ENCODE measurements around the gene PLSCR3.

The PLSCR3 gene

DNA sequence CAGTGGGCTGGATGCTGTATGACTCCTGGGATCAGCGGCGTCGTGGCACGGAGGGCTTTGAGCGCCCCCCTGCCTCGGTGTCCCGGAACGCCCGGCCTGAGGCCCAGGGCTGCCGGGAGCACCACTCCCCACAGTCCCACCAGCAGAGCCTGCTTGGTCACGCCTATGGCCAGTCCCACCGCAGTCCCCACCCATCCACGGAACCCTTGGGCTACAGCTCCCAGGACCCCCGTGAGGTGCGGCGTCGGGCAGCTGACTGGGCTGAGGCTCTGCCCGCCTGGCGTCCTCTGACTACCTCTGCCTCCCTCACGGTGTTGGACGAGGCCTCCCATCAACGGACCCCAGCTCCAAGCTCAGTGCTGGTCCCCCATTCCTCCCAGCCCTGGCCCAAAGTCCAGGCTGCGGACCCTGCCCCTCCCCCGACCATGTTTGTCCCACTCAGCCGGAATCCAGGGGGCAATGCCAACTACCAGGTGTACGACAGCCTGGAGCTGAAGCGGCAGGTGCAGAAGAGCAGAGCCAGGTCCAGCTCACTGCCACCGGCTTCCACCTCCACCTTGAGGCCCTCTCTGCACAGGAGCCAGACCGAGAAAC, 32.7 kb upstream of the PLSCR3 start:
- no peak overlapping the region for H3K4me3 ChIP-seq (ENCODE audit: low read depth, low read length)

DNA sequence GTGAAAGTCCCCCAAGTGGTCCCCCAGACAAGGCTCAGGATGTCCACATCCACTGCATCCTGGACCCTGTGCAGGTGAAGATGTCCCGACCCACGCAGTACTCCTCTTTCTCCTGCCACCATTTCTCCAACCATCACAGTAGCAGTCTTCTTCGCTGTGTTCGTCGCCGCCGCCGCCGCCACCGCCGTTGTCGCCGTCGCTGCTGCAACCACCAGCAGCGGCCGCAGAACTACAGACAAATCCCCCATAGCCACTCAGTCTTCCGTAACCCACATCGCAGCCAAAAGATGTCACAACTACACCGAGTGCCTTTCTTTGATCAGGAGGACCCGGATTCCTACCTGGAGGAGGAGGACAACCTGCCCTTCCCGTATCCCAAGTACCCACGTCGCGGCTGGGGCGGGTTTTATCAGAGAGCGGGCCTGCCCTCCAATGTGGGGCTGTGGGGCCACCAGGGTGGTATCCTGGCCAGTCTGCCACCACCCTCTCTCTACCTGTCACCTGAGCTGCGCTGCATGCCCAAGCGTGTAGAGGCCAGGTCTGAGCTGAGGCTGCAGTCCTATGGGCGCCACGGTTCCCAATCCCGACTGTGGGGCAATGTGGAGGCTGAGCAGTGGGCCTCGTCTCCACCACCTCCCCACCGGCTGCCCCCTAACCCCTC, 32.0 kb upstream of the PLSCR3 start:
- H3K4me3 ChIP-seq (ENCODE audit: low read depth, low read length) = no peak overlapping the region

DNA sequence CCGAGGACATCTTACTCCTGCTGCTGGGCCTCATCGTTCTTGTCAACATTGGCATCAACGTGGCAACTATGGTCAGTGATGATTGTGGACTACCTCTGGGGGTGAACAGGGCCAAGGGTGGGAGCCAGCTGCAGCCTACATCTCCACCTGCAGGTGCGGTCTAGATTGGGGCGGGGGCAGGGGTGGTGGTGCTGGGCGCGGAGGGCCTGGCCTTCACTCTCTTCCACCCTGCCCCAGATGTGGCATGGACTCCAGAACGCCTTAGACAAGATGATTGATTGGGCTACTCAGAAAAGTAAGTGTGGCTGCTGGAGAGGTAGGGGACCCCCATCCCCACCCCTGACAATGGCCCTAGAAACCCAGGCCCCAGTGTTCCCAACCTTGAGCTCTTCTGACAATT, 31.4 kb upstream of the PLSCR3 start:
- H3K4me3 ChIP-seq (ENCODE audit: low read depth, low read length) = no peak overlapping the region

DNA sequence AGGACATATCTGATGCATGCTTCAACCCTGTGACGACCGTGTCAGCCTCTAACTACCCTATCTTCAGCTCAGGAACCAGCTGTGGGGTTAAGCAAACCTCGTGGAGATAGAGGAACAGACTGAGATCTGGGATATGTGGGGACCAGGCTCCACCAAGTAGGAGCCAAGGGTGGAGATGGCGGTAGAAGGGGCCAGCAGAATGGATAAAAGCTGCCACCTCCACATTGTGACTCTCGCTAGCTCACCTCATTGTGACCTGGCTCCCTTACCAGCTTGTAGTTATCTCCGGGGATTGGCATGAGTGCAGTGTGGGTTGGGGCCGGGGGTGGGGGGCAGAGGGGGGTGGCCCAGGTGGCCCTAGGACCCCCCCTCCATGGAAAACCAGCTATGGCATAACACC, 31.0 kb upstream of the PLSCR3 start, which contains the start of gene SPEM2:
TSS of gene SPEM2 (plus strand) at position 301 of the 400 bp plus-strand sequence. CDS start at position 374, 73 bp downstream.
- H3K4me3 ChIP-seq (ENCODE audit: low read depth, low read length) = no peak within 1 kb of the TSS

DNA sequence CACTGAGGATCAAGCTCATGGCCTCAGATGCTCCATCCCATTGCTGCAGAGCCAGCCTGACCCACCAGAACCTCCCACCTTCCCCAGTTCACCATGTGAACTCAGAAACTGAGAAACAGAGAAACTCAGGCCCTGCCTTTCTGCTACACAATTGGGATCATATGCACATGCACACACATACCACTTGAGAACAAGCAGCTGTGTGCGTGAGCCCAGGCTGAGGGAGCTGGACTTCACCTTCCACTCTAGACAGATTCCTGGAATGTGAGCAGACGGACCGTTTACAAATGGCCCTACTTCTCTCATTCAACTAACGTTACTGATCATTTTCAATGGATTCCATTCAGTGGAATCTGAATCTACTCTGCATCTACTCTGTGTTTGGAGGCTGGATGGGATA, 29.4 kb upstream of the PLSCR3 start:
- H3K4me3 ChIP-seq (ENCODE audit: low read depth, low read length) = no peak overlapping the region

DNA sequence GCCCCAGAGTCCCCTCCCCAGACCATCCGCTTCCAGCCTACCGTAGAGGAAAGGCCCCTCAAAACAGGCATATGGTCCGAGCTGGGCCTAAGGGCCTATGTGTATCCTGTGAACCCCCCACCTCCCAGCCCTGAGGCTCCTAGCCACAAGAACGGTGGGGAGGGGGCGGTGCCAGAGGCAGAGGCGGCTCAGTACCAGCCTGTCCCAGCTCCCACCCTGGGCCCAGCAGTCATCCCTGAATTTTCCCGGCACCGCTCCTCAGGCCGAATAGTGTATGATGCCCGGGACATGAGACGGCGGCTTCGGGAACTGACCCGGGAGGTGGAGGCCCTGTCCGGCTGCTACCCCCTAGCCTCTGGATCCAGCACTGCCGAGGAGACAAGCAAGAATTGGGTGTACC, 26.9 kb upstream of the PLSCR3 start:
- H3K4me3 ChIP-seq (ENCODE audit: low read depth, low read length) = no peak overlapping the region

DNA sequence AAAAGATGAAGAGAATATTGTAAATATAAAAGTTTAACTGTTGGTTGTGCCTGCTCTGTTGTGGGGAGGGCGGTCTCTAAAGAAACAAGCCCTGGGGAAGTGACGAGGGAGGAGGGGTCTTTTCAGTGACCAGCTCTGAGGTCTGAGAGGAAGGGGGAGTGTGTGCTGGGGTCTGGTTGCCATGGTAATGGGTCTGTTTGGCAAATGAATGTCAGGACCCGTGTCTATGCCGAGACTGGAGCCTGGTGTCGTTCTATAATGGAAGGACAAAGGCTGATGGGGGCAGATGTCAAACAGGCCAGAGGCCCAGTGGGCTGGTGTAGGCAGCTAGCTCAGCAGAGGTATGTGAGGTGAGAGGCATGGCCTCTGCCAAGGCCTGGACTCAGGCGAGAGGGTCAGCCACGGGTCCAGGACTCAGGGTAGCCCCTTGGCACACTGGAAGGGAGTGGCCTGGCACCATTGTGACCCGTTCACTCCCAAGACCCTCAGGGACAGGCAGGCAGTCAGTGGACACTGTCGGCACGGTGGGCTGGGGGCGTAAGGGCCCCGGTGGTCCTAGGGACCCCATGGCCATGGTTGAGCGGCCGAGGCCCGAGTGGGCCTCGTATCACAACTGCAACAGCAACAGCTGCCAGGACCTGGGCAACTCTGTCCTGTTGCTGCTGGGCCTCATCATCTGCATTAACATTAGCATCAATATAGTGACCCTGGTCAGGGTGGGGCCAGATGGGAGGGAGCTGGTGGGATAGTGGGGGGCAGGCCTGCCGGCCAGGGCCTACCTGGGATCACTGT, 25.7 kb upstream of the PLSCR3 start, which contains the start of gene SPEM1:
TSS of gene SPEM1 (plus strand) at position 506 of the 792 bp plus-strand sequence. CDS start at position 567, 61 bp downstream.
- H3K4me3 ChIP-seq (ENCODE audit: low read depth, low read length) = no peak within 1 kb of the TSS

DNA sequence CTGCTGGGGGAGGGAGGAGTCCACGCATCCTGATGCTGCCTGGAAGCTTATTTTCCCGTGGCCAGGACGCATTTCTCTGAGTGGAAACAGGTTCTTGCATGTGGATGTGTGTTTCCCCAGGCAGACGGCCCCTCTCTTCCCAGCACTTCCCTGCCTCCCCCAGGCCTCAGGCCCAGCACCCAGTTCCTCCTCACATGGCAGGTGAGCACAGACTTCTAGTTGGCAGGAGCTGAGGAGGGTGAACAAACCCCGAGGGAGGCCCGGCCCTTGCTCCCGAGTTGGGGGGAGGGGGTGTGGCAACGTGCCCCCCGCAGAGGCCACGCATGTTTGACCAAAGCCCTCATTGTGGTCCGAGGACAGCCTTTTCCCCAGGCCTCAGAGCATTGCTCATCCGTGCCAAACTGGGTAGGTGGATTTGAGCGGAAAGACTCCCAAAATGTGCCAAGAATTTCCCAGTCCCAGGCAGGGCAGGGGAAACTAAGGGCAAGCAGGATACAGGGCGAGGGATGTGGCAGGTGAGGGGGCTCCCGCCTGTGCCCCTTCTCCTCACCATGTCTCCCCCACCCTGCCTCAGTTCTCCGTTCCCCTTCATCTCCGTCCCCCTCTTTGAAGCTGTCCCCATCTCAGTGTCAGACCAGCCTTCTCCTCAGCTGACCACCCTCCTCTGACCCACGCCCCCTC, 24.3 kb upstream of the PLSCR3 start:
- H3K4me3 ChIP-seq (ENCODE audit: low read depth, low read length) = no peak overlapping the region

DNA sequence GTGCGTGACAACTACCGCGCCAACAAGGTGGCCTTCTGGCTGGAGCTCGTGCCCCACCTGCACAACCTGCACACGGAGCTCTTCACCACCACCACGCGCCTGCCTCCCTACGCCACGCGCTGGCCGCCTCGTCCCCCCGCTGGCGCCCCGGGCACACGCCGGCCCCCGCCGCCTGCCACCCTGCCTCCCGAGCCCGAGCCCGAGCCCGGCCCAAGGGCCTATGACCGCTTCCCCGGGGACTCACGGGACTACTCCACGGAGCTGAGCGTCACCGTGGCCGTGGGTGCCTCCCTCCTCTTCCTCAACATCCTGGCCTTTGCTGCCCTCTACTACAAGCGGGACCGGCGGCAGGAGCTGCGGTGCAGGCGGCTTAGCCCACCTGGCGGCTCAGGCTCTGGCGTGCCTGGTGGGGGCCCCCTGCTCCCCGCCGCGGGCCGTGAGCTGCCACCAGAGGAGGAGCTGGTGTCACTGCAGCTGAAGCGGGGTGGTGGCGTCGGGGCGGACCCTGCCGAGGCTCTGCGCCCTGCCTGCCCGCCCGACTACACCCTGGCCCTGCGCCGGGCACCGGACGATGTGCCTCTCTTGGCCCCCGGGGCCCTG, 22.8 kb upstream of the PLSCR3 start:
- H3K4me3 ChIP-seq (ENCODE audit: low read depth, low read length) = no peak overlapping the region

DNA sequence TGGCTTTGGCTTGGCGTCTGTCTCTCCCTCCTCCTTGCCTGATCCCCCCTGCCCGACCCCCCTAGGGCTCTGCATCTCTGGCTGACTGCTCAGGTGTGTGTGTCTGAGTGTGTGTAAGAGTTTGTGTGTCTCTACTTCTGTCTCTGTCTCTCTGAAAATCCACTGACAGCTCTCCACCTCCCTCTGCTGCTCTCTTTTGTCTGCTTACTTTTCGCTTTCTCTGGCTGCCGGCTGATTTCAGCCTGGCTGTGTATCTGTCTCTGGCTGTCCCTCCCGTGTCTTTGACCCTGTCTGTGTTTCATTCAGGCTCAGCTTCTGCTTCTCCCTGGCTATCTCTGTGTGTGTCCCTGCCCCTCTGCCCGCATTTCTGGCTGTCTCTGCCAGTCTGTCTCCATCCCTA, 22.0 kb upstream of the PLSCR3 start:
- H3K4me3 ChIP-seq (ENCODE audit: low read depth, low read length) = no peak overlapping the region

DNA sequence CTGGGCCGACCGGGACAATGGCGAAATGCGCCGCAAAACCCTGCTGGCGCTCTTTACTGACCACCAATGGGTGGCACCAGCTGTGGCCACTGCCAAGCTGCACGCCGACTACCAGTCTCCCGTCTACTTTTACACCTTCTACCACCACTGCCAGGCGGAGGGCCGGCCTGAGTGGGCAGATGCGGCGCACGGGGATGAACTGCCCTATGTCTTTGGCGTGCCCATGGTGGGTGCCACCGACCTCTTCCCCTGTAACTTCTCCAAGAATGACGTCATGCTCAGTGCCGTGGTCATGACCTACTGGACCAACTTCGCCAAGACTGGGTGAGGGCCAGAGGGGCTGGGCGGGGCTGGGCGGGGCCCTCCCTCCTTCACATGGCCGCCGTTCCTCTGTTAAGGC, 21.5 kb upstream of the PLSCR3 start:
- no peak overlapping the region for H3K4me3 ChIP-seq (ENCODE audit: low read depth, low read length)

DNA sequence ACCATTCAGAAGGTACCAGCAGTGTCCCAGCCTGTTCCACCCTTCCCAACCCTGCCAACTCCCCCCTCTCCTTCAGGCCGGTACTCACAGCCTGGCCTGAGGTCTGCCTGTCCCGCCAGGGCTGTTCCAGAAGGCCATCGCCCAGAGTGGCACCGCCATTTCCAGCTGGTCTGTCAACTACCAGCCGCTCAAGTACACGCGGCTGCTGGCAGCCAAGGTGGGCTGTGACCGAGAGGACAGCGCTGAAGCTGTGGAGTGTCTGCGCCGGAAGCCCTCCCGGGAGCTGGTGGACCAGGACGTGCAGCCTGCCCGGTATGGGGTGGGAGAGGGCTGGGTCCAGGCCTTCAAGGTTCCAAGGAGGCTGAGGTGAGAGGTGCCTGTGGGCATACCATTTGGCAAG, 20.5 kb upstream of the PLSCR3 start:
- no peak overlapping the region for H3K4me3 ChIP-seq (ENCODE audit: low read depth, low read length)

DNA sequence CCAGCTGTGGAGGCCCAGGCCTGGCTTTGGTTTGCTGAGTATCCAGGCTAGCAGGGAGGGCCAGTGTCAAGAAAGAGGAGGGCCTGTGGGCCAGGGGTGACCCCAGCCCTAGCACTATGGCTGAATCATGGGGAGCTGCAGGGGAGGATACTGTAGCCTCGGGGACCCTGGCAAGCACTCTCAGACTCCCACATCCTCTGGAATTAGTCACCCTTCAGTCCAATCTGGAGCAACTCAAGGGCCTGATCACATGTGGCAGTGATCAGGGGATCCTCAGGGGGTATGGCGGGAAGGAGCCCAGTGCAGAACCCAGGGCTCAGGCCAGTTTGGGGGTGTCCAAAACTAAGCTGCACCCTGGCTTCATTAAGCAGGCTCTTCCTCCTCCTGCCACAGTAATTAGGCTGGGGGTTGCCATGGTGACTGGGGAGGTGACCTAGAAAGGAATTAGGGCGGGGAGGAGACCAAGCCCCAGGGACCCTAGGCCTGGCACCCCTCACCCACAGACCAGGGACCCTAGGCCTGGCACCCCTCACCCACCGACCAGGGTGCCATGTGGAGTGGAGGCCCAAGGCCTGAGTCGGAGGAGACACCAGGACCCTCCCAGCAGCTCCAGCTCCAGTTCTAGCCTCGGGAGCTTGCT, 19.1 kb upstream of the PLSCR3 start:
- no peak overlapping the region for H3K4me3 ChIP-seq (ENCODE audit: low read depth, low read length)

DNA sequence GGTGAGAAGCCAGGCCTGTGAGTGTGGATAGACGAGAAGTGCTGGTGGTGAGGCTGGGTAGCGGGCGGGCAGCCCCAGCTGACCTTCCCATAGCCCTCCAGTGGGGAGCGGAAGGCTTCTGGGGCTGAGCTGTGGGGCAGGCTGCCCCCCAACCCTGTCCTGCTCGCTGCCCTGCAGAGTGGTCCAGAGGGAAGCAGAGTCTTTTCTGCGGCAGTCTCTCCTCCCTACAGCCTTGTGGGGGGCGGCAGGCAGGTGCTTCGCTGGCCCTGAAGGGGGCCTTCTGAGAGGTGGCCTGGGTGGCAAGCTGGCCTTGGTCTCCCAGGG, 17.1 kb upstream of the PLSCR3 start:
- no peak overlapping the region for H3K4me3 ChIP-seq (ENCODE audit: low read depth, low read length)

DNA sequence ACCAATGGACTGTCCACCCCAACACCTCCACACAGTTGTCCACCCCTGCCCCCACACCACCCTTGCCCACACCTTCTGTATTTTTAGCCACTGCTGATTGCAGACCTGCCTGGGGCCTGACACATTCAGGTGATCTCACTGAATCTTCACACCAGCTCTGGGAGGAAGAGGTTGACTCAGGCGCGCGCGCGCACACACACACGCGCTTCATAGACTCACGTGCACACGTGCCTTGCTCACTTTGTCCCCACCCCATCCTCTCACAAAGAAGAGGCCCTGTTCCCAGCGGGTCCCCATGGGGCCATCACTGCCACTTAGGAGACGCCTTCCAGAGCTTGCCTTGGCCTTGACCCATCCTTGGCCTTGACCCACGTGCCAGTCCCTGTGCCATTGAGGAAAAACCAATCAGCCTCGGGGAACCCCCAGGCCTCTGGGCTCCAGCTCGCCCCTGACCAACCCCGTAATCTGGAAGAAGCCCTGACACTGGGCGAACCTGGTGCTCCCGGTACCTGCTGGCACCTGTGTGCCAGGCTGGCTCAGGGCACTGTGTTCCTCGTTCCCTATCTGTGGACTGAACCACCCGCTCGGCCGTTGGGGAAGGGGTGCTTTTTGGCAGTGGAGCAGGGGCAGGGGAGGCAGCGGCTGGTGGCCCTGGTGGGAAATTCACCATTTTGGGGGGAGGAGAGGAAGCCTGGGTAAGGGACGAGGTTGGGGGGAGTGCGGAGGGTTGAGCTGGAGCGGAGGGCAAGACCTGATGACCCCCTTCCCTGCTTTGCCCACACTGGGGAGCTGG, 16.5 kb upstream of the PLSCR3 start:
- H3K4me3 ChIP-seq (ENCODE audit: low read depth, low read length) = no peak overlapping the region

DNA sequence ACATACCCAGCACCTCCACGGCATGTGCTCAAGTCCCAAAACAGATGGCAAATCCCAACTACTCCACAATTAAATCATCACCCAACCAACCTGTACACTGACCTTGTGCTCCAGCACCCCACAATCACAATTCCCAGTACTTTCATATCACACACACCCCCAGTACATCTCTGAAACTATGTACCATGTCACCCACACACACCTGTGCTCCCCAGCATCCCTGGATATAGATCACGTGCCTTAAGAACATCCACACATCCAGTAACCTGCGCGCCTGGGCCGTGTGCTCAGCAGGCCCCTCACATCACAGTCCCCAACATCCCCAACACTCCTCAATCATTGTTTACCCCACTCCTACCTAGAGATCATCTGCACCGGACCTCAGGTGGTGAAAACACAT, 15.4 kb upstream of the PLSCR3 start:
- no peak overlapping the region for H3K4me3 ChIP-seq (ENCODE audit: low read depth, low read length)

DNA sequence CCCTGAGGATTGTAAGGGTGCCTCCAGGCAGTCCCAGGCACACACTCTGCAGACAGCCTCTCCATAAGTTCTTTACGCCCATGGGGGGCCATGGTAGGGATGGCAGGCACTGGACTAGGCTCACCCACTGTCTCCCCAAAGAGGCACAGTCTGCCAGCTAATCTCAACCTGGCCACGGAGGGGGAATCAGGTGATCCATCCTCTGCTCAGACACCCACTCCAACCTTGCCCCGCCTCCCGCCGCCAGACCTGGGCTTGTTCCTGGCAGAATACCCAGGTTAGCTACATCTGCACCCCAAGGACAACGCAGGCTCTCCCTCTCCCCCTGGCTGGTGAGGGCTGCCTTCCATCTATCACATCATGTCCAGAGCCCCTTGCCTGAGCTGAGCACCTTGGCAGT, 14.5 kb upstream of the PLSCR3 start:
- H3K4me3 ChIP-seq (ENCODE audit: low read depth, low read length) = no peak overlapping the region

DNA sequence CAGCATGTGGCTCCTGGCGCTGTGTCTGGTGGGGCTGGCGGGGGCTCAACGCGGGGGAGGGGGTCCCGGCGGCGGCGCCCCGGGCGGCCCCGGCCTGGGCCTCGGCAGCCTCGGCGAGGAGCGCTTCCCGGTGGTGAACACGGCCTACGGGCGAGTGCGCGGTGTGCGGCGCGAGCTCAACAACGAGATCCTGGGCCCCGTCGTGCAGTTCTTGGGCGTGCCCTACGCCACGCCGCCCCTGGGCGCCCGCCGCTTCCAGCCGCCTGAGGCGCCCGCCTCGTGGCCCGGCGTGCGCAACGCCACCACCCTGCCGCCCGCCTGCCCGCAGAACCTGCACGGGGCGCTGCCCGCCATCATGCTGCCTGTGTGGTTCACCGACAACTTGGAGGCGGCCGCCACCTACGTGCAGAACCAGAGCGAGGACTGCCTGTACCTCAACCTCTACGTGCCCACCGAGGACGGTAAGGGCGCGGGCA, 14.0 kb upstream of the PLSCR3 start:
- H3K4me3 ChIP-seq (ENCODE audit: low read depth, low read length) = peak overlapping the region; percentile 18

DNA sequence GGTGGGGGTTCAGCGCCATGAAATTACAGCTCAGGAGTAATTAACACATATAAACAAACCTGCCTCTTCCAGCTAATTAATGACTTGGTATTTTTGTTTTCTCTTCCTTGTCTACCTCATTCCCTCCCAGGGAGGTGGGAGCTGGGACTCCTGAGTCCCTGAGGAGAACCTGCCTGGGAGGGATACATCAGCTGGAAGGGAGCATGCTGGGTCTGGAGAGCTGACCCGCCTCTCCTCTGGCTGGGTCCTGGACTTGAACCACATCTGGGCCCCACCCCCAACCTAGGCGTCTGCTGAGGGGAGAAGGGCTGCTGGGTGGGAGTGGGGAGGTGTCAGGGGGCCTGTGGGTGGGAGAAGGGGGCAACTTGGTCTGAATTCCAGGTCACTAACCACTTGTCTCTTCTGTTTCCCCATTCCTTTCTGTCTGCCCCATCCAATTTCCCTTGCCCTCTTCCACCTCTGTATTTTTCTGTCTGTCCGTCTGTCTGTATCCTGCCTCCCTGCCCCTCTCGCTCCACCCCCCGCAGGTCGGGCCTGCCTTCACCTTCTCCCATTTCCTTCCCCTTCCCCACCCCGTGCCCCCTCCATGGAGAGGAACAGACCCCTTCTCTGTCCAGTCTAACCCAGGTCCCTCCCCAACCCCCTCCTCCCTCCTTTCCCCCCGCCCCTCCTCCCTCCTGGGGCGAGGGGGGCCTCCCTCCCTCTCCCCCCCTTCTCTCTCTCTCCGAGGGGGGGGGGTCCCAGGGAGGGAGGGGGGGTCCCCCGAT, 13.3 kb upstream of the PLSCR3 start, which contains the start of gene NLGN2:
TSS of gene NLGN2 (plus strand) at position 361 of the 767 bp plus-strand sequence. CDS start 411 bp downstream, outside the sequence.
- H3K4me3 ChIP-seq (ENCODE audit: low read depth, low read length) = peak within 1 kb of the TSS; percentile 18
